PC-9 (cell line): ENCODE data around the gene INS.

ENCODE experiments used
- EZH2 ChIP-seq: fragments of 200-600 bp; sonication (generic); IDR thresholded peaks from 2 replicates; pipeline ENCODE4 v1.8.0; 2017; ENCODE audit warnings: antibody characterized with exemption, low read depth
- TF ChIP-seq, protein P1 (sequence below): fragments of 200-600 bp; sonication (generic); conservative IDR thresholded peaks from 2 replicates; pipeline ENCODE4 v1.6.1; 2017; ENCODE audit warnings: mixed run types, antibody characterized with exemption, mild to moderate bottlenecking, moderate library complexity

DNA sequence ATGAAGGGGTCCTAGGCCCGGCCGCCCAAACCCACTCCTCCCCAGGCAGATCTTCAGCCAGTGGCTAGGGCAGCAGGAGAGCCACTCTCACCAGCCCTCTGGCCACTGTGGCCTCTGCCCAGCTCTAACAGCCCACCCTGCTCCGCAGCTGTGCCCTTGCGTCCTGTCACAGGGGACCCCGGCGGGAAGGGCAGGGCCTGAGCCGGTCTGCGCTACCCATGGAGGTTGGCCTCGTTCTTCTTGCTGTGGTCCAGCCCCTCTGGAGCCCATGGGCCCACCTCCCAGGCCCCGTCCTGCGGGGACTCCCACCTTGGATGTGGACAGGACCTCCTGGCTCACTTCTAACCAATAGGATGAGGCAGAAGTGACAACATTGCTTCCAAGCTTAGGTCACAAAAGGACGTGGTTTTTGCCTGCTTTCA, 48.9 kb upstream of the INS start:
- TF ChIP-seq, protein P1, sequence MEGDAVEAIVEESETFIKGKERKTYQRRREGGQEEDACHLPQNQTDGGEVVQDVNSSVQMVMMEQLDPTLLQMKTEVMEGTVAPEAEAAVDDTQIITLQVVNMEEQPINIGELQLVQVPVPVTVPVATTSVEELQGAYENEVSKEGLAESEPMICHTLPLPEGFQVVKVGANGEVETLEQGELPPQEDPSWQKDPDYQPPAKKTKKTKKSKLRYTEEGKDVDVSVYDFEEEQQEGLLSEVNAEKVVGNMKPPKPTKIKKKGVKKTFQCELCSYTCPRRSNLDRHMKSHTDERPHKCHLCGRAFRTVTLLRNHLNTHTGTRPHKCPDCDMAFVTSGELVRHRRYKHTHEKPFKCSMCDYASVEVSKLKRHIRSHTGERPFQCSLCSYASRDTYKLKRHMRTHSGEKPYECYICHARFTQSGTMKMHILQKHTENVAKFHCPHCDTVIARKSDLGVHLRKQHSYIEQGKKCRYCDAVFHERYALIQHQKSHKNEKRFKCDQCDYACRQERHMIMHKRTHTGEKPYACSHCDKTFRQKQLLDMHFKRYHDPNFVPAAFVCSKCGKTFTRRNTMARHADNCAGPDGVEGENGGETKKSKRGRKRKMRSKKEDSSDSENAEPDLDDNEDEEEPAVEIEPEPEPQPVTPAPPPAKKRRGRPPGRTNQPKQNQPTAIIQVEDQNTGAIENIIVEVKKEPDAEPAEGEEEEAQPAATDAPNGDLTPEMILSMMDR, result no peak
- TF ChIP-seq EZH2, result no peak
